Nephron progenitor cell (in vitro differentiated cells): Measurements from ENCODE around the gene PRKG1.

ENCODE experiments used
- DNase-seq: peaks from one replicate; pipeline ENCODE4 v3.0.0; 2021
- H3K27ac Mint-ChIP-seq: 2 replicates; pipeline ENCODE4 v1.8.0; 2021; ENCODE audit warnings: mild to moderate bottlenecking, moderate library complexity, mixed read lengths
- H3K27me3 Mint-ChIP-seq: 2 replicates; pipeline ENCODE4 v1.8.0; 2021; ENCODE audit warnings: mild to moderate bottlenecking, low read depth, mixed read lengths; ENCODE audit not compliant: poor library complexity
- H3K36me3 Mint-ChIP-seq: 2 replicates; pipeline ENCODE4 v1.8.0; 2021; ENCODE audit warnings: low read depth, mixed read lengths
- H3K4me1 Mint-ChIP-seq: 2 replicates; pipeline ENCODE4 v1.8.0; 2021; ENCODE audit warnings: mixed read lengths
- H3K4me3 Mint-ChIP-seq: 2 replicates; pipeline ENCODE4 v1.8.0; 2021; ENCODE audit warnings: mild to moderate bottlenecking, moderate library complexity, mixed read lengths
- H3K9me3 Mint-ChIP-seq: 2 replicates; pipeline ENCODE4 v1.8.0; 2021; ENCODE audit warnings: mild to moderate bottlenecking, moderate library complexity, mixed read lengths
- TF ChIP-seq, protein P1 (sequence below): fragments of 200-600 bp; sonication (generic); IDR thresholded peaks from 2 replicates; pipeline ENCODE4 v1.5.0; 2021; ENCODE audit warnings: antibody characterized with exemption

The PRKG1 gene

GRCh38 chr10:51077074-51077473 is 2.8 kb downstream of the PRKG1 start:
- Mint-ChIP-seq H3K9me3 (no peaks in the 10 kb centered on the region), H3K36me3 (no peaks in the 10 kb centered on the region), H3K27ac (no peak overlapping the region), H3K4me3 (no peak overlapping the region), H3K4me1 (peaks cover 48% of the 10 kb centered on the region), H3K27me3 (peaks cover 21% of the 10 kb centered on the region)
- DNase-seq, result no peak
- TF ChIP-seq, protein P1, sequence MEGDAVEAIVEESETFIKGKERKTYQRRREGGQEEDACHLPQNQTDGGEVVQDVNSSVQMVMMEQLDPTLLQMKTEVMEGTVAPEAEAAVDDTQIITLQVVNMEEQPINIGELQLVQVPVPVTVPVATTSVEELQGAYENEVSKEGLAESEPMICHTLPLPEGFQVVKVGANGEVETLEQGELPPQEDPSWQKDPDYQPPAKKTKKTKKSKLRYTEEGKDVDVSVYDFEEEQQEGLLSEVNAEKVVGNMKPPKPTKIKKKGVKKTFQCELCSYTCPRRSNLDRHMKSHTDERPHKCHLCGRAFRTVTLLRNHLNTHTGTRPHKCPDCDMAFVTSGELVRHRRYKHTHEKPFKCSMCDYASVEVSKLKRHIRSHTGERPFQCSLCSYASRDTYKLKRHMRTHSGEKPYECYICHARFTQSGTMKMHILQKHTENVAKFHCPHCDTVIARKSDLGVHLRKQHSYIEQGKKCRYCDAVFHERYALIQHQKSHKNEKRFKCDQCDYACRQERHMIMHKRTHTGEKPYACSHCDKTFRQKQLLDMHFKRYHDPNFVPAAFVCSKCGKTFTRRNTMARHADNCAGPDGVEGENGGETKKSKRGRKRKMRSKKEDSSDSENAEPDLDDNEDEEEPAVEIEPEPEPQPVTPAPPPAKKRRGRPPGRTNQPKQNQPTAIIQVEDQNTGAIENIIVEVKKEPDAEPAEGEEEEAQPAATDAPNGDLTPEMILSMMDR, result no peak

- no peaks in the 10 kb centered on the region for H3K9me3 Mint-ChIP-seq
- no peak for DNase-seq
- no peak overlapping the region for H3K27ac Mint-ChIP-seq
- no peak overlapping the region for H3K4me3 Mint-ChIP-seq
- no peaks in the 10 kb centered on the region for H3K36me3 Mint-ChIP-seq
- H3K4me1 Mint-ChIP-seq, result peaks cover 48% of the 10 kb centered on the region
- TF ChIP-seq, protein P1, result no peak
- peaks cover 19% of the 10 kb centered on the region for H3K27me3 Mint-ChIP-seq
Measured at GRCh38 chr10:51077507-51077906, 3.2 kb downstream of the PRKG1 start.

DNA sequence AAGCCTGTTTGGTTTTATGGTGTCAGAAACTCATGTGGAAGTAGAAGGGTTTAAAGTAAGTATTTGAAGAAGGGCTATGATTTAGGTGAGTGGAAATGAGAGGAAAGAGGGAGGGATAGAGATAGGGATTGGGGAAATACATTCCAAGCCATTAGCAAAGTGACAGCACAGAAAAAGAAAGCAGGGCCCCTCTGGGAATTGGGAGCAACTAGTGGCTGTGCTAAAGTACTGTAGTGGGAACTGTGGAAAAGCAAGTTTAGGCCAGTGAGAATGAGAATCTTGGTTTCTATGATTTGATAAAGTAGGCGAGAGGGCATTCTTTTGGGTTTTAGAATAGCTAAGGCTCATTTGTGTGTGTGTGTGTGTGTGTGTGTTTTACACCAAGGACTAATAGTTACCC is 5.0 kb downstream of the PRKG1 start:
- Mint-ChIP-seq H3K27ac (peak overlapping the region; percentile 23), H3K4me3 (no peak overlapping the region), H3K36me3 (no peaks in the 10 kb centered on the region), H3K27me3 (peaks cover 16% of the 10 kb centered on the region), H3K9me3 (no peaks in the 10 kb centered on the region), H3K4me1 (peaks cover 48% of the 10 kb centered on the region)
- DNase-seq, result peak; percentile 15
- TF ChIP-seq, protein P1, result no peak

GRCh38 chr10:51079766-51080165 is 5.5 kb downstream of the PRKG1 start:
- no peak overlapping the region for H3K27ac Mint-ChIP-seq
- peaks cover 48% of the 10 kb centered on the region for H3K4me1 Mint-ChIP-seq

DNA sequence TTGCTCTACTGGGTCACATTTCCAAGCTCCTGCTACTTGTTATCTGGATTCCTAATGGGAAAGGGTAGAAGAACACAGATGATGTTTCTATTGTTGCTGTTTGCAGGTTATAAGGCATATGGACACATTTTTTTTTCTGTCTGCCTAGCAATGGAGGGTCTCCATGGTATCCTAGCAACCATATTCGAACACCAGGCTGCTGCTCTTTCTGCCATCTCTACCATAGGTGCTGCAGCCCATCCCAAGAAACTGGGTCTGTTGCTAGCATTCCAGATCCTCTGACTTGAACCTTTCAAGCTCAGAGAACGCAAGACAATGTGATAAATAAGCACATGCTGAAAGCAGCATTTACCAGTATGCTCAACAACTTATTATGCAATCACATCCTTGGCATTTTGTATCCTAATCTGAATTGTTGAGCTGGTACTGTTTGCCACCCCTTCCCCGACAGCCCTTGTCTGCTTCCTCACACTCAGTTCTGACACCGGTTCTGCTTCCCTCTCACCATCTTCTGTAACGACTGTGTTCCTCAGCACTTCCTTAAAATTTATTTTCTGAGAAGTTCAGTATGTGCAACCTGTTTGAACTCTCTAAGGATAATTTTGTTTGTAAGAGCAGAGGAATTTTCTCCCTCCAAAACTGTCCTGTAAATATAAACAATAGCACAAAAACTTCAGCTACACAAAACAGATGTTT is 6.2 kb downstream of the PRKG1 start:
- Mint-ChIP-seq H3K27ac (no peak overlapping the region), H3K4me1 (peaks cover 42% of the 10 kb centered on the region), H3K27me3 (peaks cover 9% of the 10 kb centered on the region), H3K36me3 (no peaks in the 10 kb centered on the region), H3K9me3 (no peaks in the 10 kb centered on the region), H3K4me3 (no peak overlapping the region)
- TF ChIP-seq, protein P1, result no peak
- no peak for DNase-seq

More at GRCh38 chr10:51079766-51080165, 5.5 kb downstream of the PRKG1 start:
- H3K36me3 Mint-ChIP-seq, result no peaks in the 10 kb centered on the region
- H3K9me3 Mint-ChIP-seq, result no peaks in the 10 kb centered on the region
- TF ChIP-seq, protein P1, result no peak
- no peak overlapping the region for H3K4me3 Mint-ChIP-seq
- no peak for DNase-seq
- peaks cover 16% of the 10 kb centered on the region for H3K27me3 Mint-ChIP-seq

DNA sequence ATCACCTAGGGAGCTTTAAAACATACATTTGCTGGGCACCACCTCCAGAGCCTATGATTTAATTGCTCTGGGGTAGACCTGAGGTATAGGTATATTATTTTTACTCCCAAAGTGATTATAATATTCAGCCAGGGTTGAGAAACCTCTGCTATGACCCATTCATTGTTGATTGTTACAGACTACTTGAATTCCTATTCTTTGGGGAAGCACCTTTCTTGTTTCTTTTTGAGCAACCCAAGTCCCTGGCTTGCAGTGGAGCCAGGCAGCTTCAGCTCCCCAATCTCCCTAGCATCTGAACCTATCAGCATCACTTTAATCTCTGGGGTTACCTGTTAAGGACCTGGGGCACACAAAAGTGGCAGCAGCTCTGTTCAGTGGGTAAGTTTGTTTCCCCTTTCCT is 8.6 kb downstream of the PRKG1 start:
- Mint-ChIP-seq H3K36me3 (no peaks in the 10 kb centered on the region), H3K27ac (no peak overlapping the region), H3K27me3 (no peaks in the 10 kb centered on the region), H3K4me3 (no peak overlapping the region), H3K9me3 (no peaks in the 10 kb centered on the region), H3K4me1 (peaks cover 29% of the 10 kb centered on the region)
- no peak for DNase-seq
- TF ChIP-seq, protein P1, result no peak
